OCI-LY1 (cell line): ENCODE measurements around the gene TANK.

Experiments
- EZH2 ChIP-seq: fragments of 200-600 bp; sonication (generic), shearing (Covaris generic); IDR thresholded peaks from 2 replicates; pipeline ENCODE4 v1.8.0; 2017; ENCODE audit warnings: borderline replicate concordance, mixed run types, mild to moderate bottlenecking, antibody characterized with exemption, low read length, moderate library complexity, mixed read lengths
- TF ChIP-seq, protein P1 (sequence below): fragments of 200-600 bp; sonication (generic), shearing (Covaris generic); IDR thresholded peaks from 2 replicates; pipeline ENCODE4 v1.5.1; 2017; ENCODE audit warnings: mild to moderate bottlenecking, antibody characterized with exemption, low read length, moderate library complexity, mixed read lengths

DNA sequence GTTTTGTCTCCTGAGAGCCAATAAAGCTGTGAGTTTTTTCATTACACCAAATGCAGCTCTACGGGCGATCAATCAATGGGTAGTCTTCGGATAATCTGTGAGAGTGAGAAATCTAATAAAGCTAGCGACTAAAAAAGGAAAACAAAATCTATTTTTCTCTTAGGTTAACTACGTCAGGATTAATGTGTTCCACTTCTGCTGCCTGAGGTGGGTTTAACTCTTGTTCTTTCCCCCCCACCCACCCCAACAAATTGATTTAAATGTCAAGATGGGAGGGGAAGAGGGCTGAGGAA, 85.0 kb downstream of the TANK start:
- TF ChIP-seq, protein P1, sequence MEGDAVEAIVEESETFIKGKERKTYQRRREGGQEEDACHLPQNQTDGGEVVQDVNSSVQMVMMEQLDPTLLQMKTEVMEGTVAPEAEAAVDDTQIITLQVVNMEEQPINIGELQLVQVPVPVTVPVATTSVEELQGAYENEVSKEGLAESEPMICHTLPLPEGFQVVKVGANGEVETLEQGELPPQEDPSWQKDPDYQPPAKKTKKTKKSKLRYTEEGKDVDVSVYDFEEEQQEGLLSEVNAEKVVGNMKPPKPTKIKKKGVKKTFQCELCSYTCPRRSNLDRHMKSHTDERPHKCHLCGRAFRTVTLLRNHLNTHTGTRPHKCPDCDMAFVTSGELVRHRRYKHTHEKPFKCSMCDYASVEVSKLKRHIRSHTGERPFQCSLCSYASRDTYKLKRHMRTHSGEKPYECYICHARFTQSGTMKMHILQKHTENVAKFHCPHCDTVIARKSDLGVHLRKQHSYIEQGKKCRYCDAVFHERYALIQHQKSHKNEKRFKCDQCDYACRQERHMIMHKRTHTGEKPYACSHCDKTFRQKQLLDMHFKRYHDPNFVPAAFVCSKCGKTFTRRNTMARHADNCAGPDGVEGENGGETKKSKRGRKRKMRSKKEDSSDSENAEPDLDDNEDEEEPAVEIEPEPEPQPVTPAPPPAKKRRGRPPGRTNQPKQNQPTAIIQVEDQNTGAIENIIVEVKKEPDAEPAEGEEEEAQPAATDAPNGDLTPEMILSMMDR: no peak
- no peak for TF ChIP-seq EZH2
